Measurements from ENCODE around the gene TMEM81.

Gene TMEM81

GRCh38 chr1:205041998-205042910, 42.0 kb downstream of the TMEM81 start:
- peaks cover 41% of the 10 kb centered on the region for H3K27me3 ChIP-seq (ENCODE audit: insufficient read depth, poor library complexity, severe bottlenecking)
- H3K27ac ChIP-seq (replicated peaks) = no peak overlapping the region
- TF ChIP-seq REST (IDR thresholded peaks at IDR 0.05; ENCODE audit: insufficient replicate concordance, low read depth) = no peak
- no peak for TF ChIP-seq CTCF (IDR thresholded peaks at IDR 0.05; ENCODE audit: insufficient read depth, low read length)
- no peak for TF ChIP-seq POLR2AphosphoS5 (IDR thresholded peaks at IDR 0.05; ENCODE audit: low read depth)
- TF ChIP-seq GABPA (IDR thresholded peaks at IDR 0.05; ENCODE audit: low read depth) = no peak
- no peak for TF ChIP-seq SPI1 (IDR thresholded peaks at IDR 0.05; ENCODE audit: borderline replicate concordance, low read depth)
- no peak overlapping the region for H3K4me3 ChIP-seq (replicated peaks; ENCODE audit: insufficient read depth, low read length)
- DNase-seq (ENCODE audit: low read depth in 1 of 2, low spot score in 1 of 2) = no peak

- DNase-seq (ENCODE audit: low read depth in 1 of 2, low spot score in 1 of 2) = no peak
- H3K4me3 ChIP-seq (replicated peaks; ENCODE audit: insufficient read depth, low read length) = no peak overlapping the region
- TF ChIP-seq POLR2AphosphoS5 (IDR thresholded peaks at IDR 0.05; ENCODE audit: low read depth) = no peak
- no peak for TF ChIP-seq GABPA (IDR thresholded peaks at IDR 0.05; ENCODE audit: low read depth)
- TF ChIP-seq REST (IDR thresholded peaks at IDR 0.05; ENCODE audit: insufficient replicate concordance, low read depth) = no peak
- TF ChIP-seq SPI1 (IDR thresholded peaks at IDR 0.05; ENCODE audit: borderline replicate concordance, low read depth) = no peak
- no peak for TF ChIP-seq CTCF (IDR thresholded peaks at IDR 0.05; ENCODE audit: insufficient read depth, low read length)
- peaks cover 40% of the 10 kb centered on the region for H3K27me3 ChIP-seq (ENCODE audit: insufficient read depth, poor library complexity, severe bottlenecking)
- no peak overlapping the region for H3K27ac ChIP-seq (replicated peaks)
Observed at GRCh38 chr1:205041001-205041715, 43.1 kb downstream of the TMEM81 start.

GRCh38 chr1:205038132-205038786, 46.0 kb downstream of the TMEM81 start:
- Histone ChIP-seq H3K4me3 (replicated peaks; ENCODE audit: insufficient read depth, low read length) (no peak overlapping the region), H3K27me3 (ENCODE audit: insufficient read depth, poor library complexity, severe bottlenecking) (peaks cover 17% of the 10 kb centered on the region), H3K27ac (replicated peaks) (no peak overlapping the region)
- TF ChIP-seq CTCF (IDR thresholded peaks at IDR 0.05; ENCODE audit: insufficient read depth, low read length) = no peak
- TF ChIP-seq GABPA (IDR thresholded peaks at IDR 0.05; ENCODE audit: low read depth) = no peak
- no peak for TF ChIP-seq SPI1 (IDR thresholded peaks at IDR 0.05; ENCODE audit: borderline replicate concordance, low read depth)
- no peak for TF ChIP-seq POLR2AphosphoS5 (IDR thresholded peaks at IDR 0.05; ENCODE audit: low read depth)
- no peak for DNase-seq (ENCODE audit: low read depth in 1 of 2, low spot score in 1 of 2)

Measured in HL-60 (cell line).